ENCODE data around the gene DTX2.
"Not testable (repeated sequence)": the region's sequence is repeated elsewhere in the genome, so short reads cannot be mapped to it uniquely, and the experiment has no call there.

DNA sequence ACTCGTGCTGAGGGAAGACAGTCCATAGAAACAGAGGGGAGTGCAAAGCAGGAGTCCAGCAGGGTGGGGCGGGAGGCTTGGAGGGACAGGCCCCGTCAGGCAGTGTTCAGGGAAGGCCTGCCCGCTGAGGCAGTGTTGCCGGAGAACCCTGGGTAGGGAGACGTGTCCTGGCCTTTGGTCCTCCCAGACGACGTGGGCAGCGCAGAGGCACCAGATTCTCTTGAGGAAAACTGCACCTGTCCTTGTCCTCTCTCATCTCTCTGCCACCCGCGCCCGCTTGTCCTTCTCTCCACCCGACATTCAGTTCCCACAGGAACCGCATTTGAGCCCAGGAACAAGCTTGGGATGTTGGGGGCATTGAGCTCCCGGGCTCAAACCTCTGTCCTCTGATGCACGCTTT lies 34.2 kb downstream of the DTX2 start:
- TF ChIP-seq, protein P1, sequence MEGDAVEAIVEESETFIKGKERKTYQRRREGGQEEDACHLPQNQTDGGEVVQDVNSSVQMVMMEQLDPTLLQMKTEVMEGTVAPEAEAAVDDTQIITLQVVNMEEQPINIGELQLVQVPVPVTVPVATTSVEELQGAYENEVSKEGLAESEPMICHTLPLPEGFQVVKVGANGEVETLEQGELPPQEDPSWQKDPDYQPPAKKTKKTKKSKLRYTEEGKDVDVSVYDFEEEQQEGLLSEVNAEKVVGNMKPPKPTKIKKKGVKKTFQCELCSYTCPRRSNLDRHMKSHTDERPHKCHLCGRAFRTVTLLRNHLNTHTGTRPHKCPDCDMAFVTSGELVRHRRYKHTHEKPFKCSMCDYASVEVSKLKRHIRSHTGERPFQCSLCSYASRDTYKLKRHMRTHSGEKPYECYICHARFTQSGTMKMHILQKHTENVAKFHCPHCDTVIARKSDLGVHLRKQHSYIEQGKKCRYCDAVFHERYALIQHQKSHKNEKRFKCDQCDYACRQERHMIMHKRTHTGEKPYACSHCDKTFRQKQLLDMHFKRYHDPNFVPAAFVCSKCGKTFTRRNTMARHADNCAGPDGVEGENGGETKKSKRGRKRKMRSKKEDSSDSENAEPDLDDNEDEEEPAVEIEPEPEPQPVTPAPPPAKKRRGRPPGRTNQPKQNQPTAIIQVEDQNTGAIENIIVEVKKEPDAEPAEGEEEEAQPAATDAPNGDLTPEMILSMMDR (IDR thresholded peaks at IDR 0.05; ENCODE audit: low read depth, low read length, poor library complexity, severe bottlenecking): not testable (repeated sequence)
- not testable (repeated sequence) for TF ChIP-seq EZH2phosphoT487 (IDR thresholded peaks at IDR 0.05; ENCODE audit: borderline replicate concordance, low read length)
